ENCODE data around the gene SOCS1.

The SOCS1 gene

DNA sequence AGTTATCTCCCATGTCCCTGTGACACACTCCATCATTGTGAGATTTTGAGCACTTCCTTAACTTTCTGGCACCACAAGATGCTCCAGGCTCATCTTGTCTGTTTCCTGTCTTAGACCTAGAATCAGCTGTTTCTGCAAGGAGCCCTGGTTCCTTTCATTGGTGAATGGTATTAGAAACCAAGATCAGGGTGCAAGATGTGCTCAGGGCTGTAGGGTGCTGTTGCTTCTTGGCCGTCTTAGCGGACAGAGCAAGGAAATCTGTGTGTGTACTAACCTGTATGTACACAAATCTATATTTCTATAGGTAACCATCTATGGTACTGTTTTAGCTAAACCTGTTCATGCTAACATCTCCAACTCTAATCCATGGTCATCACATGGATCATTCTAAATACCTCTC is 33.2 kb upstream of the SOCS1 start:
- no peaks in the 10 kb centered on the region for H3K27me3 ChIP-seq (ENCODE audit: insufficient read depth, low read length, poor library complexity, severe bottlenecking)
- no peaks in the 10 kb centered on the region for H3K9me2 ChIP-seq (replicated peaks; ENCODE audit: low read depth, low read length)
- H3K36me3 ChIP-seq (ENCODE audit: insufficient read depth, low read length): no peaks in the 10 kb centered on the region
- no peak overlapping the region for H3K4me3 ChIP-seq (ENCODE audit: low read length, poor library complexity, severe bottlenecking)
- H3K79me2 ChIP-seq (ENCODE audit: insufficient read depth, low read length): no peaks in the 10 kb centered on the region
- no peak for TF ChIP-seq EZH2phosphoT487 (IDR thresholded peaks at IDR 0.05; ENCODE audit: borderline replicate concordance)
- TF ChIP-seq, protein P1, sequence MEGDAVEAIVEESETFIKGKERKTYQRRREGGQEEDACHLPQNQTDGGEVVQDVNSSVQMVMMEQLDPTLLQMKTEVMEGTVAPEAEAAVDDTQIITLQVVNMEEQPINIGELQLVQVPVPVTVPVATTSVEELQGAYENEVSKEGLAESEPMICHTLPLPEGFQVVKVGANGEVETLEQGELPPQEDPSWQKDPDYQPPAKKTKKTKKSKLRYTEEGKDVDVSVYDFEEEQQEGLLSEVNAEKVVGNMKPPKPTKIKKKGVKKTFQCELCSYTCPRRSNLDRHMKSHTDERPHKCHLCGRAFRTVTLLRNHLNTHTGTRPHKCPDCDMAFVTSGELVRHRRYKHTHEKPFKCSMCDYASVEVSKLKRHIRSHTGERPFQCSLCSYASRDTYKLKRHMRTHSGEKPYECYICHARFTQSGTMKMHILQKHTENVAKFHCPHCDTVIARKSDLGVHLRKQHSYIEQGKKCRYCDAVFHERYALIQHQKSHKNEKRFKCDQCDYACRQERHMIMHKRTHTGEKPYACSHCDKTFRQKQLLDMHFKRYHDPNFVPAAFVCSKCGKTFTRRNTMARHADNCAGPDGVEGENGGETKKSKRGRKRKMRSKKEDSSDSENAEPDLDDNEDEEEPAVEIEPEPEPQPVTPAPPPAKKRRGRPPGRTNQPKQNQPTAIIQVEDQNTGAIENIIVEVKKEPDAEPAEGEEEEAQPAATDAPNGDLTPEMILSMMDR (conservative IDR thresholded peaks at IDR 0.05; ENCODE audit: low read length): no peak
- H3K4me1 ChIP-seq (ENCODE audit: insufficient read depth, low read length, poor library complexity, severe bottlenecking): no peaks in the 10 kb centered on the region
- H3K4me2 ChIP-seq (ENCODE audit: low read depth, low read length, poor library complexity, severe bottlenecking): no peak overlapping the region
- H3K9ac ChIP-seq (ENCODE audit: low read depth, low read length, poor library complexity, severe bottlenecking): no peak overlapping the region
- no peaks in the 10 kb centered on the region for H4K20me1 ChIP-seq (ENCODE audit: insufficient read depth, low read length, poor library complexity, severe bottlenecking)
- H3K9me3 ChIP-seq (ENCODE audit: insufficient read depth, low read depth, low read length): no peaks in the 10 kb centered on the region
- H3F3A ChIP-seq (ENCODE audit: low read depth): no peaks in the 10 kb centered on the region
- H2AFZ ChIP-seq (ENCODE audit: low read length): no peak overlapping the region

DNA sequence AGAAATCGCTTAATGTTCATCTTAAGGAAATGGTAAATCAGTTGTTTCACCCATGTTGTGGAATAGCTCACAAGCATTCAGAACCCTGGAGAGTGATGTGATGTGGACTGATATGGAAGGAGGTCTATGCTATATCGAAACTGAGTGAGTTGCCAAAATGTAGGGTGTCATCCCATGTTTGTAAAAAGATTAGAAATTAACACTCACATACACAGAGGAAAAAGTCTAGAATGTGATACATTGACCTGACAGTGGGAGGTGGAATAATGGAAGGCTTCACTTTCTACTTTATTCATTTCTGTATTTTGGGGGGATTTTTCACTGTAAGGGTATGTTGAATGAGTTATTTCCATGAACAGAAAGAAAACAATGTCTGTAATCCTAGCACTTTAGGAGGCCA is 29.8 kb upstream of the SOCS1 start:
- no peak overlapping the region for H3K9ac ChIP-seq (ENCODE audit: low read depth, low read length, poor library complexity, severe bottlenecking)
- H3K4me1 ChIP-seq (ENCODE audit: insufficient read depth, low read length, poor library complexity, severe bottlenecking): no peaks in the 10 kb centered on the region
- H3K27me3 ChIP-seq (ENCODE audit: insufficient read depth, low read length, poor library complexity, severe bottlenecking): no peaks in the 10 kb centered on the region
- TF ChIP-seq EZH2phosphoT487 (IDR thresholded peaks at IDR 0.05; ENCODE audit: borderline replicate concordance): no peak
- TF ChIP-seq, protein P1 (conservative IDR thresholded peaks at IDR 0.05; ENCODE audit: low read length): no peak
- no peak overlapping the region for H3K4me3 ChIP-seq (ENCODE audit: low read length, poor library complexity, severe bottlenecking)
- H3F3A ChIP-seq (ENCODE audit: low read depth): no peaks in the 10 kb centered on the region
- no peaks in the 10 kb centered on the region for H4K20me1 ChIP-seq (ENCODE audit: insufficient read depth, low read length, poor library complexity, severe bottlenecking)
- no peaks in the 10 kb centered on the region for H3K9me3 ChIP-seq (ENCODE audit: insufficient read depth, low read depth, low read length)
- no peak overlapping the region for H3K4me2 ChIP-seq (ENCODE audit: low read depth, low read length, poor library complexity, severe bottlenecking)
- H3K9me2 ChIP-seq (replicated peaks; ENCODE audit: low read depth, low read length): no peaks in the 10 kb centered on the region
- H3K36me3 ChIP-seq (ENCODE audit: insufficient read depth, low read length): no peaks in the 10 kb centered on the region
- H3K79me2 ChIP-seq (ENCODE audit: insufficient read depth, low read length): no peaks in the 10 kb centered on the region
- no peak overlapping the region for H2AFZ ChIP-seq (ENCODE audit: low read length)

DNA sequence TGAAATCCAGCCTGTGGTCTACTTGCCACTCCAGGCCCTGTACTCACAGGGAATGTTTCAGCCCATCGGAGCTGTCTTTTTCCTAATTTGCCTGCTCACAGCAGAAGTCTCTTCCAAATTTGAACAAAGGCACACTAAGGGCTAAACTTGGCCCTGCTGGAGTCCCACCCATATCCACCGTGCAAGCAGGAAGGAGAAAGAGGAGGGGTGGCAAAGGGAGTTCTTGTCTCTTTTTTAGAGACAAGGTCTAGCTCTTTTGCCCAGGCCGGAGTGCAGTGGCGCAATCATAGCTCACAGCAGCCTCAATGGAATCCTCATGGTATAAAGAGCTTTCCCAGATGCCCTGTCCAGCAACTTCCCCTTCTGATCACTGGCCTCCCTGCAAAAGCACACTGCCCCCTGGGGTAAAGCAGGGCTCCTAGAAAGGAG is 27.8 kb upstream of the SOCS1 start:
- Histone ChIP-seq H3K36me3 (ENCODE audit: insufficient read depth, low read length) (no peaks in the 10 kb centered on the region), H3K9me2 (replicated peaks; ENCODE audit: low read depth, low read length) (no peaks in the 10 kb centered on the region), H3K9ac (ENCODE audit: low read depth, low read length, poor library complexity, severe bottlenecking) (no peak overlapping the region), H3K9me3 (ENCODE audit: insufficient read depth, low read depth, low read length) (no peaks in the 10 kb centered on the region), H3K4me1 (ENCODE audit: insufficient read depth, low read length, poor library complexity, severe bottlenecking) (no peaks in the 10 kb centered on the region), H3K79me2 (ENCODE audit: insufficient read depth, low read length) (no peaks in the 10 kb centered on the region), H3F3A (ENCODE audit: low read depth) (no peaks in the 10 kb centered on the region), H2AFZ (ENCODE audit: low read length) (no peak overlapping the region), H4K20me1 (ENCODE audit: insufficient read depth, low read length, poor library complexity, severe bottlenecking) (no peaks in the 10 kb centered on the region), H3K4me2 (ENCODE audit: low read depth, low read length, poor library complexity, severe bottlenecking) (no peak overlapping the region), H3K4me3 (ENCODE audit: low read length, poor library complexity, severe bottlenecking) (no peak overlapping the region), H3K27me3 (ENCODE audit: insufficient read depth, low read length, poor library complexity, severe bottlenecking) (no peaks in the 10 kb centered on the region)
- TF ChIP-seq, protein P1 (conservative IDR thresholded peaks at IDR 0.05; ENCODE audit: low read length): no peak
- no peak for TF ChIP-seq EZH2phosphoT487 (IDR thresholded peaks at IDR 0.05; ENCODE audit: borderline replicate concordance)

Data from Loucy (cell line).